OCI-LY7 (cell line): Measurements from ENCODE around the gene RPL3. TPM values are rescaled to one million over a fixed set of nuclear protein-coding genes. Genes with fewer than 3 reads are reported as not detected.

Experiments used
- BruUV-seq: library from RNA; stranded (reverse); fragments of 400-500 nt; replicated peaks from 2 replicates; lab custom pipeline; 2021; lab: Mats Ljungman, UMichigan
- CTCF ChIA-PET: fragments of 300-600 bp; sonication (Branson Sonifier 250); formaldehyde crosslinking; loops from one replicate; lab custom pipeline; 2022; ENCODE audit warnings: antibody characterized with exemption; ENCODE audit not compliant: unreplicated experiment; lab: Charles Lee
- POLR2A ChIA-PET: fragments of 300-600 bp; sonication (Branson Sonifier 250); formaldehyde crosslinking; loops from one replicate; lab custom pipeline; 2022; ENCODE audit warnings: antibody characterized with exemption; lab: Charles Lee
- DNase-seq: peaks from one replicate; pipeline ENCODE4 v3.0.0-alpha.2; 2015; ENCODE audit warnings: low spot score
- H2AFZ ChIP-seq: fragments of 200-600 bp; sonication (generic), shearing (Covaris generic); 2 replicates; pipeline ENCODE4 v1.6.1; 2014; ENCODE audit warnings: mild to moderate bottlenecking, antibody characterized with exemption, low read length, moderate library complexity
- H3K27ac ChIP-seq: fragments of 200-600 bp; sonication (generic); 2 replicates; pipeline ENCODE4 v1.5.1; 2014; ENCODE audit warnings: mixed run types, low read depth, mild to moderate bottlenecking, moderate library complexity, low read length, inconsistent platforms; ENCODE audit not compliant: poor library complexity, severe bottlenecking
- H3K36me3 ChIP-seq: fragments of 200-600 bp; sonication (generic); 2 replicates; pipeline ENCODE4 v1.6.1; 2014; ENCODE audit warnings: mild to moderate bottlenecking, antibody characterized with exemption, low read length, moderate library complexity, mixed read lengths; ENCODE audit not compliant: insufficient read depth
- H3K4me1 ChIP-seq: fragments of 200-600 bp; sonication (generic); 2 replicates; pipeline ENCODE4 v1.5.1; 2014; ENCODE audit warnings: mild to moderate bottlenecking, low read length; ENCODE audit not compliant: insufficient read depth, poor library complexity, severe bottlenecking
- H3K4me2 ChIP-seq: fragments of 200-600 bp; sonication (generic); 2 replicates; pipeline ENCODE4 v1.6.1; 2014; ENCODE audit warnings: mild to moderate bottlenecking, low read length
- H3K4me3 ChIP-seq: fragments of 200-600 bp; sonication (generic); 2 replicates; pipeline ENCODE4 v1.5.1; 2014; ENCODE audit warnings: mild to moderate bottlenecking, low read depth, low read length; ENCODE audit not compliant: poor library complexity, severe bottlenecking
- H3K79me2 ChIP-seq: fragments of 200-600 bp; sonication (generic); 2 replicates; pipeline ENCODE4 v1.6.1; 2016; ENCODE audit warnings: low read depth, mild to moderate bottlenecking, low read length, moderate library complexity, mixed read lengths; ENCODE audit not compliant: insufficient read depth
- H3K9me2 ChIP-seq: fragments of 200-600 bp; sonication (generic); 2 replicates; pipeline ENCODE4 v1.6.1; 2016; ENCODE audit warnings: mild to moderate bottlenecking, low read length, mixed read lengths; ENCODE audit not compliant: insufficient read depth
- H3K9me3 ChIP-seq: fragments of 200-600 bp; sonication (generic); 2 replicates; pipeline ENCODE4 v1.6.1; 2014; ENCODE audit warnings: mild to moderate bottlenecking, mixed run types, low read length, mixed read lengths
- H4K20me1 ChIP-seq: fragments of 200-600 bp; sonication (generic); 2 replicates; pipeline ENCODE4 v1.6.1; 2014; ENCODE audit warnings: mild to moderate bottlenecking, antibody characterized with exemption, low read length, moderate library complexity, mixed read lengths; ENCODE audit not compliant: insufficient read depth
- CTCF ChIP-seq: fragments of 200-600 bp; sonication (generic); conservative IDR thresholded peaks from 2 replicates; pipeline ENCODE4 v1.5.1; 2014; ENCODE audit warnings: mild to moderate bottlenecking, antibody characterized with exemption, low read length, moderate library complexity, mixed read lengths
- EZH2phosphoT487 ChIP-seq: fragments of 200-600 bp; sonication (generic); IDR thresholded peaks from 2 replicates; pipeline ENCODE4 v1.6.1; 2018; ENCODE audit warnings: low read depth, borderline replicate concordance, mild to moderate bottlenecking, mixed run types, antibody characterized with exemption, low read length, moderate library complexity, mixed read lengths
- intact Hi-C: fragments of 100-400 bp; cut with micrococcal nuclease; formaldehyde crosslinking; loops from one replicate; pipeline ENCODE4 v1.10.0; 2022; ENCODE audit not compliant: unreplicated experiment
- total RNA-seq, 2 experiments: library from RNA; depleted of rRNA in 1 of 2; stranded (reverse); fragments of >200 nt in 1 of 2; shearing (Covaris generic) in 1 of 2; gene quantifications; 2 replicates each; pipeline ENCODE4 v1.2.3, GENCODE V29; 2014 to 2022

Gene RPL3
- total RNA-seq, 2 experiments from 2014 or later: 2,313 to 2,457 TPM

GRCh38 chr22:39298241-39298987, 21.0 kb downstream of the RPL3 start:
- POLR2A ChIA-PET: interaction anchor here (0.7 kb wide), 1 partner anchor 21 kb away, joined by 3 read pairs; no protein-coding TSS in a partner anchor
- BruUV-seq: no TSS peak
- H3K9me2 ChIP-seq: no peaks in the 10 kb centered on the region

GRCh38 chr22:39297490-39298240, 21.8 kb downstream of the RPL3 start:
- H3K4me3 ChIP-seq: no peak overlapping the region
- no peak overlapping the region for H2AFZ ChIP-seq
- TF ChIP-seq EZH2phosphoT487 (no peak), CTCF (no peak)
- DNase-seq: peak; percentile 60
- H3K9me3 ChIP-seq: no peaks in the 10 kb centered on the region
- CTCF ChIA-PET: interaction anchor here (0.5 to 0.6 kb wide), 2 partner anchors 14 to 327 kb away, joined by 6 to 7 read pairs; no protein-coding TSS in a partner anchor
- intact Hi-C loops: no loop called here
- H3K4me2 ChIP-seq: peak overlapping the region; percentile 27; the same call in 1 of the 2 replicates
- H3K36me3 ChIP-seq: no peaks in the 10 kb centered on the region
- H4K20me1 ChIP-seq: no peaks in the 10 kb centered on the region; the same call in 1 of the 2 replicates
- H3K9me2 ChIP-seq: no peaks in the 10 kb centered on the region
- H3K27ac ChIP-seq: no peak overlapping the region
- no peaks in the 10 kb centered on the region for H3K79me2 ChIP-seq
- no TSS peak for BruUV-seq
- H3K4me1 ChIP-seq: peaks cover 33% of the 10 kb centered on the region
- POLR2A ChIA-PET: interaction anchor here (1.0 kb wide), 1 partner anchor 22 kb away, joined by 3 read pairs; the partner anchor contains the start of gene RPL3

More at GRCh38 chr22:39298241-39298987, 21.0 kb downstream of the RPL3 start:
- H3K79me2 ChIP-seq: no peaks in the 10 kb centered on the region
- intact Hi-C loops: no loop called here
- DNase-seq: no peak
- no peaks in the 10 kb centered on the region; the same call in 1 of the 2 replicates for H4K20me1 ChIP-seq
- no peaks in the 10 kb centered on the region for H3K9me3 ChIP-seq
- H2AFZ ChIP-seq: no peak overlapping the region
- H3K36me3 ChIP-seq: no peaks in the 10 kb centered on the region
- CTCF ChIA-PET: no interaction called here
- TF ChIP-seq CTCF: no peak
- TF ChIP-seq EZH2phosphoT487: no peak
- no peak overlapping the region for H3K4me3 ChIP-seq
- H3K27ac ChIP-seq: no peak overlapping the region
- peaks cover 33% of the 10 kb centered on the region for H3K4me1 ChIP-seq
- no peak overlapping the region for H3K4me2 ChIP-seq
